GM19455 (cell line): Measurements from ENCODE around the gene GPATCH3.
A peak's percentile ranks its signal among the peaks of the same experiment; 100 is the strongest.
"Not testable (repeated sequence)": the region's sequence is repeated elsewhere in the genome, so short reads cannot be mapped to it uniquely, and the experiment has no call there.

Source experiments
- ATAC-seq: cut with Tn5 transposase; IDR thresholded peaks from one replicate; pipeline ENCODE4 v1.9.1; 2021; ENCODE audit not compliant: unreplicated experiment

GPATCH3 gene, protein sequence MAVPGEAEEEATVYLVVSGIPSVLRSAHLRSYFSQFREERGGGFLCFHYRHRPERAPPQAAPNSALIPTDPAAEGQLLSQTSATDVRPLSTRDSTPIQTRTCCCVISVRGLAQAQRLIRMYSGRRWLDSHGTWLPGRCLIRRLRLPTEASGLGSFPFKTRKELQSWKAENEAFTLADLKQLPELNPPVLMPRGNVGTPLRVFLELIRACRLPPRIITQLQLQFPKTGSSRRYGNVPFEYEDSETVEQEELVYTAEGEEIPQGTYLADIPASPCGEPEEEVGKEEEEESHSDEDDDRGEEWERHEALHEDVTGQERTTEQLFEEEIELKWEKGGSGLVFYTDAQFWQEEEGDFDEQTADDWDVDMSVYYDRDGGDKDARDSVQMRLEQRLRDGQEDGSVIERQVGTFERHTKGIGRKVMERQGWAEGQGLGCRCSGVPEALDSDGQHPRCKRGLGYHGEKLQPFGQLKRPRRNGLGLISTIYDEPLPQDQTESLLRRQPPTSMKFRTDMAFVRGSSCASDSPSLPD

GRCh38 chr1:26900001-26900814 is at the start of gene GPATCH3:
Gene GPATCH3 (minus strand): TSS chr1:26900467. CDS start chr1:26900442, 25 bp downstream.
- peak; percentile 80 for ATAC-seq

DNA sequence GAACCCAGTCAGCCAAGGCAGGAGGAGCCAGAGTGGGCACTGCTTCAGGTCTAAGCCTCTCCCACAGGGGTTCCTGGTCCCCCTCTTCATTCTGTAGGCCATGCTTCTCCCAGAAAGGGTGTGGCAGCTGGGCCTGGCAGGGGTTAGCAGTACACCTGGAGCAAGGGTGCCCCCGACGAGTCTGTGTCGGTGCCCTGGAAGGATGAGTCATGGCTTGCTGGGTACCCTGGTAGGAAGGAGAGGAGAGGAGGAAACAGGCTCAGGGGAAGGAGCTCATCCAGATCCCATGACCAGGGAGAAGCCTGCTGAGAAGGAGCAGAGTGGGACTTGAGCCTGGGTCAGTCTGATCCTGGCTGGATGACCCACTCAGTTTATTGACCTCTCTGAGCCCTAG is 49.7 kb upstream of the GPATCH3 start:
- ATAC-seq: no peak

DNA sequence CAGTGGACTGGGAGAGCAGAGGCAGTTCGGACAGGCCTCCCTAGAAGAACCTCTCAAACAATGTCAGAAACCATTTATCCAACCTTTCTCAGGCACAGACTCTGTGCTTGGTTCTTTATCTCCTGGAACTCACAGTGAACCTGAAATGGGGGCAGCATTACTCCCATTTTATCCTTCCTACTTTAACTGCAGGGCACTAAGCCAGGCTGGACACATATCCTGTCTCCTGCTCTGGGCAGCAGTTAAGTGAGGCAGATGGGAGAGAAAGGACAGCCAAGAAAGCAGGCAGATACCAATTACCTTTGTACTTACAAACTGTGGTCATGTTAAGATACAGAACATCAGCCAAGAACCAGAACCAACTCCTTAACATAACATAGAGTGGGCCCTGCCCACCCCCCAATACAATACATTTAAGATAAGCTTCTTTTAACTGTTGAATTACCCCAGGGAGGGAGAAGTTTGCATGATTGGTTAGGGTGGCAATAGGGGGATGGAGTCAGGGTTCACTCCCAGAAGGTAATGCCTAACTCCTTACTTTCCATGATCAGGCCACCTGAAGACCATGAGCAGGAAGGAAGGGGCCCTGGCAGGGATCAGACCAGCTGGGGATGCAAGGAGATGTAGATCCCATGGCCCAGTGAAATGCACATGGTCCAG is 49.1 kb upstream of the GPATCH3 start:
- ATAC-seq: no peak

- not testable (repeated sequence) for ATAC-seq
Observed at GRCh38 chr1:26948725-26949057, 48.4 kb upstream of the GPATCH3 start.

DNA sequence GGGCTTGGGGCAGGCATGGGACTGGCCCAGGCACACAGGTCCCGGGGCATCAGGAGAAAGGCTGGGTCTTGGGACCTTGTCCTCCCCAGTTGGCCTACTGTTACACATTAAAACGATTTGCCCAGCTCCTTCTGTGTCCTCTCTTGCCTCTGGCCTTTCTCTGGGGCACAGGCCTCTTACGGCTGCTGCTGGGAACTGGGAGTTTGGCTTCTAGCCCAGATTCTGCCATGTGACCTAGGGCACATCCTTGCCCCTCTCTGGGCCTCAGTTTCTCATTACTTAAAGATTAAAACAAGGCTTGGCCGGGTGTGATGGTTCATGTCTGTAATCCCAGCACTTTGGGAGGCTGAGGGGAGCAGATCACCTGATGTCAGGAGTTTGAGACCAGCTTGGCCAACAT is 46.0 kb upstream of the GPATCH3 start:
- no peak for ATAC-seq

DNA sequence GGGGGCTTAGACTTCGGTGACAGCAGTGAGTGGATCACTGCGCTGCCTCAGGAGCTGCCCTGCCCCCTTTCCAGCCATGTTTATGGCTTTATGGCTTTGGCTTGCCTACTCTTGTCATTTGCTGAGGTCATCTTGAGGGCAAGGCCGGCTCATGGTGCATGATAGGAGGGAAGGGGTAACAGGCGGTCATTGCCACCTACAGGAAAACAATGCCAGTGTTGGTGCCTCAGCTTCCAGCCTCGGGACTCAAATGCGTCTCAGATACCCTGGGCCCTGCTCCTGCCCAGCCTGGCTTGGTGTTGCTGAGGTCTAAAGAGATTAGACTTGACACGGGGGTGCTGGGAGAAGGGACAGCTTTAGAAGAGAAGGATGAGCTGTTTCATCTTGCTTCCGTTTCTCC is 45.5 kb upstream of the GPATCH3 start:
- ATAC-seq: no peak

DNA sequence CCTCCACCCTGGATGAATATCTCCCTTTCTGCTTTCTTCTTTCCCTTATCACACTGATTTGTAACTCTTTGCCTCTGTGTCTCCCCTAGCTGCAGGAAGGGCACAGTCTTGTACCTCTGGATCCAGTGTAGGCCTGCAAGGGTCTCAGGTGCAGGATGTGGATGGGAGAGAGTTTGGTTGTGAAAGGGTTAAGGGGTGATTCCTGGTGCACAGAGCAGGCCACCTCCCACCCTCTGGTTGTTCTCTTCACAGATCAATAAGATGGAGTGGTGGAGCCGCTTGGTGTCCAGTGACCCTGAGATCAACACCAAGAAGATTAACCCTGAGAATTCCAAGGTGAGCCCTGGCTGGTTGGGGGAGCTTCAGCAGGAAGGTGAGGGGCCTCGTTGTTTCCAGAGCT is 44.9 kb upstream of the GPATCH3 start:
- ATAC-seq: no peak

- no peak for ATAC-seq
Observed at GRCh38 chr1:26942656-26943055, 42.4 kb upstream of the GPATCH3 start.

DNA sequence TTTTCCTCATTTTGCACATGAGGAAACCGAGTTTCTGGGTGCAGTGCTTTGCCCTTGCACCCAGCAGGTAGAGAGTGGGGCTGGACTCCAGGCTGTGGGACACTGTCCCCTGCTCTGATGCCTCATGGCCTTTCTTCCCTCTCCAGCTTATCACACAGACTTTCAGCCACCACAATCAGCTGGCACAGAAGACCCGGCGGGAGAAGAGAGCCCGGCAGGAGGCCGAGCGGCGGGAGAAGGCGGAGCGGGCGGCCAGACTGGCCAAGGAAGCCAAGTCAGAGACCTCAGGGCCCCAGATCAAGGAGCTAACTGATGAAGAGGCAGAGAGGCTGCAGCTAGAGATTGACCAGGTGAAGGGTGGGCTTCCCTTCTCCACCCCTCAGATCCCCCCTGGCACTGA is 41.0 kb upstream of the GPATCH3 start:
- ATAC-seq: no peak

- no peak for ATAC-seq
Observed at GRCh38 chr1:26938659-26939025, 38.4 kb upstream of the GPATCH3 start.

GRCh38 chr1:26938004-26938658 is 37.9 kb upstream of the GPATCH3 start:
- ATAC-seq: no peak

GRCh38 chr1:26936823-26937222 is 36.6 kb upstream of the GPATCH3 start:
- no peak for ATAC-seq

DNA sequence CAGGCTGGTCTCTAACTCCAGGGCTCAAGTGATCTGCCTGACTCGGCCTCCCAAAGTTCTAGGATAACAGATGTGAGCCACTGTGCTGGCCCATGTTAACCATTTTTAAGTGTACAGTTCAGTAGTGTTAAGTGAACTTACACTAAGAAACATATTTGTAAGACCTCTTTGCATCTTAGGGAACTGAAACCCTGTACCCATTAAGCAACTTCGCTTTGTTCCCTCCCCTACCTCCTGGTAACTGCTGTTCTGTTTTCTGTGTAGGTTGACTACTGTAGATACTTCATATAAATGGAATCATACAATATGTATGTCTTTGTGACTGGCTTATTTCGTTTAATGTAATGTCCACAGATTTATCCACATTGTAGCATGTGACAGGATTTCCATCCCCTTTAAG is 32.3 kb upstream of the GPATCH3 start:
- no peak for ATAC-seq

DNA sequence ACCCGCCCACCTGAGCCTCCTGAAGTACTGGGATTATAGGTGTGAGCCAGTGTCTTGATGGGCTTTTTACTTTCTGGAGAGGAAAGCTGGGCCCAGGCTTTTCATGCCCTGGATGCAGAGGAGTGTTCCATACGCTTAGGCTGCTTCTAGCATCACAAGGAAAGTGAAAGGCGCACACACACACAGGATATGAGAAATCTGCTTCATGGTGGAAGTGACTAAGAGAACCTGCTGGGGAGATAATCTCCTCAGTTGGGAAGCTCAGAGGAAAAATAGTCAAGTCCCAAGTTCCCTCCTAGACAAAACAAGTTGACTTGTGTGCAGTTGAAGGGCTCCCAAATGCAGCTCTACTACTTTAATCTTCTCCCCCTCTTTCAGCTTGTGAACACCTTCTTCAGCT is 23.4 kb upstream of the GPATCH3 start:
- no peak for ATAC-seq

- ATAC-seq: no peak
Observed at GRCh38 chr1:26922901-26923300, 22.6 kb upstream of the GPATCH3 start.

DNA sequence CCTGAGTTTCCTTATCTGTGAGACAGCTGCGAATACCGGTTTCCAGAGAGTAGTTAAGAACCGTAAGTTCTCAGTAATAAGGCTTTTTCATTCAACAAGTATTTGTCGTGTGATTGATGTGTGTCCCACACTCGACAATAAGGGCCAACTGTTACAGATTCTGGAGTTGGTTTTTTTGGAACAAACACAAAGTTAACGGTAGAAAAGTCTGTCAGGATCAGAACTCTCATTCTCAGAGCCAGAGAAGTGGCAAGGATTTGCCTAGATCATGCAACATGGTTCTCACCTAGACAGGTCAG is 22.1 kb upstream of the GPATCH3 start:
- no peak for ATAC-seq

GRCh38 chr1:26921540-26922430 is 21.5 kb upstream of the GPATCH3 start, which contains the start of gene NUDC:
Gene NUDC (plus strand): TSS chr1:26921743. CDS start chr1:26921849, 106 bp downstream.
- ATAC-seq: peak; percentile 95

DNA sequence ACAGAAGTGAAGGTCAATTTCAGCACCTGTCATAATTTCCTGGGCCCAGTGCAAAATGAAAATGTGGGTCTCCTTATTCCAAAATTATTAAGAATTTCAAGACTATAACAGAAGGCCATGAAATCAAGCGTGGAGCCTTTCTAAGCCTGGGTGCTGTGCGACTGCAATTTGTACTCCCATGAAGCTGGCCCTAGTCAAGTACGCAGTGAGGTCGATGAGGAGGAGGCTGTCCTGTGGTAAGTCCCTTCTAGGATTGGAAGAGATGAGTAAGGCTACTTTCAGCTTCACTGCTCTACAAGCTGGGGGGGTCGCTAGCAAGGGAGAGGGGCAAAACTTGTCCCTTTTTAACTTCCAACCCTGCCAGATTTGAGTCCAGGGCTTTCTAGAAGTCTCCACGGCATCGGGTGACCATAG is 20.9 kb upstream of the GPATCH3 start:
- peak; percentile 13 for ATAC-seq

DNA sequence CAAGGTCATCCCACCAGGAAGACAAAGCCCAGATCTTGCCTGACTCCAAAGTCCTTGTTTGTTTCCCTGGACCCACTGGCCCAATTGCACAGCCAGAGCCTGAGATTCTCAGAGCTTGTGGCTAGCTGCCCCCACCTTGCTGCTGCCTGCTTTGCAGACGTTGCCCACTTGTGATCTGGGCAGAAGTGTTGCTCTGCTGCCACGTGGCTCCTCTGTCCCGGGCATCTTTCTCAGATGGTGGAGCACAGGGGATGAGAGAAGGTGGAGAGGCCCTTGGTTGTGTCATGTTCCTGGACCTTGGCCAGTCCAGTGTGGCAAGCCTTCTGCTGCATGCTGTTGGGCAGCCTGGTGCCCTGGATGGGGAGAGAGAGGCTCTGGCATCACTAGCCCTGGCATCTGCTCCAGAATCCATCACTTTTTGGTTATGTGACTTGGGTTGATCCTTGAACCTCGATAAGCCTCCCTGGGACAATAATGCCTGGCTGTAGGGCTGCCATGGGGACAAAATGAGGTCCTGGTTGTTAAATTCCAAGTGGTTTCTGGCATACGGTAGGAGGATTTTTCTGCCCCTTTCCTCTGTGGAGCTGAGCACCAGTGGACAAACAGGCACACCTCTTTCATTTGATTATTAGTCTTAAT is 15.1 kb upstream of the GPATCH3 start:
- no peak for ATAC-seq
